ENCODE results near the gene RNLS. TPM values are rescaled to one million over a fixed set of nuclear protein-coding genes. Genes with fewer than 3 reads are reported as not detected.

RNLS gene
- total and polyA plus RNA-seq, 2 of the 8 experiments (the other 6 are each of a cell fraction or from before 2014, with no cell fraction given) = 7.5 to 12.7 TPM

DNA sequence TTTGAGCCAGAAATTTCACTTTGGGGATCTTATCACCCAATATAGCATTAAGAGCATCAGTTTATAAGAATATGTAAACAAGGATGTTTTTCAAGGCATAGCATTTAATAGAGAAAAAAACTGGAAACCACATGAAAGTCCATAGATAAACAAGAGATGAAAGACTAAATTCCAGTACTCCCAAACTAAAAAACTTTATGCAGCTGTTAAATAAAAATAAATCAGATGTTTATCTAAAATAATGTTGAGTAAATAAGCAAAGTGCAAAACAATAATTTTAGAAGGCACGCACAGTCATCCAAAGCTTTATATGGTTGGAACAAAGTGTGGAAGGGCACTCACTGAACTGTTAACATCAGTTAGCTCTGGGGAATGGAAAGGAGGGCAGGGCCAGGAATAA lies 21.0 kb downstream of the RNLS start:
- Histone ChIP-seq H3K18ac (ENCODE audit: extremely low read depth, low read length) (no peak overlapping the region), H3K79me1 (ENCODE audit: low read depth, low read length) (no peaks in the 10 kb centered on the region), H3K4ac (replicated peaks; ENCODE audit: insufficient read length, low read depth, low read length) (no peak overlapping the region), H4K5ac (ENCODE audit: insufficient read length, low read depth, low read length) (no peak overlapping the region), H3K23me2 (ENCODE audit: low read depth, low read length) (no peaks in the 10 kb centered on the region; the same call in 1 of the 2 replicates), H3K14ac (ENCODE audit: insufficient read length) (no peak overlapping the region), H3K79me2 (ENCODE audit: control insufficient read depth in 1 of 2, insufficient read depth in 2 of 2, low read length in 2 of 2) (no peaks in the 10 kb centered on the region), H4K8ac (ENCODE audit: extremely low read depth, insufficient read depth, low read length) (no peak overlapping the region), H3K9me3 (ENCODE audit: insufficient read depth in 2 of 2, low read depth in 1 of 2, low read length in 1 of 2) (no peaks in the 10 kb centered on the region), H3K4me1 (replicated peaks in 1 of 4; ENCODE audit: control insufficient read depth in 3 of 4, insufficient read depth in 4 of 4, low read length in 3 of 4) (no peaks in the 10 kb centered on the region), H4K20me1 (replicated peaks in 1 of 2; ENCODE audit: control insufficient read depth in 1 of 2, insufficient read depth in 2 of 2, low read length in 2 of 2) (no peaks in the 10 kb centered on the region), H3K36me3 (ENCODE audit: control insufficient read depth in 2 of 4, insufficient read depth in 4 of 4, low read length in 3 of 4) (no peaks in the 10 kb centered on the region), H3K56ac (replicated peaks; ENCODE audit: insufficient read length, low read depth, low read length) (no peak overlapping the region), H2BK20ac (ENCODE audit: low read length) (no peak overlapping the region), H3K27ac (ENCODE audit: low read depth, low read length) (no peak overlapping the region), H2BK5ac (ENCODE audit: low read depth, low read length) (no peak overlapping the region), H2BK12ac (ENCODE audit: low read depth, low read length) (no peak overlapping the region), H3K27me3 (replicated peaks in 1 of 4; ENCODE audit: control insufficient read depth in 3 of 4, extremely low read depth in 1 of 4, insufficient read depth in 3 of 4, low read length in 3 of 4) (no peaks in the 10 kb centered on the region), H3K4me3 (ENCODE audit: extremely low read depth in 1 of 4, insufficient read depth in 2 of 4, low read depth in 3 of 4, low read length in 4 of 4) (no peak overlapping the region), H3K9ac (replicated peaks in 1 of 4; ENCODE audit: extremely low read depth in 1 of 4, low read depth in 3 of 4, low read length in 3 of 4) (no peak overlapping the region), H2AK5ac (ENCODE audit: low read depth, low read length) (no peak overlapping the region), H2AFZ (ENCODE audit: low read length) (no peak overlapping the region), H2BK120ac (replicated peaks; ENCODE audit: low read depth, low read length) (no peak overlapping the region), H4K91ac (replicated peaks; ENCODE audit: insufficient read length, low read length) (no peak overlapping the region), H3K4me2 (ENCODE audit: insufficient read depth in 1 of 2, low read depth in 2 of 2, low read length in 2 of 2) (no peak overlapping the region), H2BK15ac (ENCODE audit: low read length) (no peak overlapping the region), H3K23ac (ENCODE audit: insufficient read length) (no peak overlapping the region)
- ChIA-PET CTCF (ENCODE audit: partially characterized antibody) (interaction anchor here (0.7 to 2.7 kb wide), 4 partner anchors 9 to 185 kb away, joined by 3 to 7 read pairs (median 3); partner anchors contain the start of gene RNLS), POLR2A (ENCODE audit: partially characterized antibody) (no interaction called here)
- FAIRE-seq (no peak), DNase-seq (ENCODE audit: low read depth in 1 of 2, low spot score in 2 of 2) (no peak)
- WGBS, 2 experiments (ENCODE audit: extremely low coverage in 1 of 2, insufficient coverage in 1 of 2, insufficient read length in 1 of 2, insufficient replicate concordance in 2 of 2, low coverage in 1 of 2, low lambda C conversion rate in 2 of 2, missing lambda C conversion rate in 1 of 2) = 96% methylated on average over 1 of the region's 1 CpG; no CpG with 5 or more reads in 1 of the 2 experiments
- TF ChIP-seq CBX5 (IDR thresholded peaks at IDR 0.05; ENCODE audit: low read depth, low read length) (no peak), ZNF274 (IDR thresholded peaks at IDR 0.05; ENCODE audit: borderline replicate concordance, extremely low read depth, low read length) (no peak), FOSL1 (IDR thresholded peaks at IDR 0.05; ENCODE audit: insufficient read depth, low read depth, low read length) (no peak), EGR1 (IDR thresholded peaks at IDR 0.05; ENCODE audit: borderline replicate concordance, low read depth, low read length) (no peak), SP1 (IDR thresholded peaks at IDR 0.05; ENCODE audit: low read depth, low read length) (no peak), KDM1A (IDR thresholded peaks at IDR 0.05; ENCODE audit: borderline replicate concordance, low read length) (no peak), TBP (IDR thresholded peaks at IDR 0.05; ENCODE audit: low read depth, low read length) (no peak), HDAC2 (IDR thresholded peaks at IDR 0.05; ENCODE audit: borderline replicate concordance in 1 of 2, low read depth in 2 of 2, low read length in 2 of 2) (no peak), JUND (IDR thresholded peaks at IDR 0.05; ENCODE audit: low read length) (no peak), NANOG (IDR thresholded peaks at IDR 0.05; ENCODE audit: insufficient read depth, low read depth, low read length, poor library complexity, severe bottlenecking) (no peak), SRF (IDR thresholded peaks at IDR 0.05; ENCODE audit: low read depth, low read length) (no peak), RAD21 (IDR thresholded peaks at IDR 0.05 in 1 of 2, conservative IDR thresholded peaks at IDR 0.05 in 1 of 2; ENCODE audit: low read depth in 2 of 2, low read length in 2 of 2) (no peak), CHD2 (IDR thresholded peaks at IDR 0.05; ENCODE audit: low read length) (no peak), NRF1 (IDR thresholded peaks at IDR 0.05; ENCODE audit: low read depth, low read length) (no peak), TAF7 (optimal IDR thresholded peaks at IDR 0.05; ENCODE audit: borderline replicate concordance, low read depth, low read length) (no peak)
